Endothelial cell of hepatic sinusoid (primary cell): ENCODE measurements around the gene SLMAP.

Experiments
- in situ Hi-C: cut with HindIII; loops from 2 replicates; pipeline ENCODE4 v1.10.0; 2017; ENCODE audit warnings: low sequenced_read_pairs

Gene SLMAP, protein sequence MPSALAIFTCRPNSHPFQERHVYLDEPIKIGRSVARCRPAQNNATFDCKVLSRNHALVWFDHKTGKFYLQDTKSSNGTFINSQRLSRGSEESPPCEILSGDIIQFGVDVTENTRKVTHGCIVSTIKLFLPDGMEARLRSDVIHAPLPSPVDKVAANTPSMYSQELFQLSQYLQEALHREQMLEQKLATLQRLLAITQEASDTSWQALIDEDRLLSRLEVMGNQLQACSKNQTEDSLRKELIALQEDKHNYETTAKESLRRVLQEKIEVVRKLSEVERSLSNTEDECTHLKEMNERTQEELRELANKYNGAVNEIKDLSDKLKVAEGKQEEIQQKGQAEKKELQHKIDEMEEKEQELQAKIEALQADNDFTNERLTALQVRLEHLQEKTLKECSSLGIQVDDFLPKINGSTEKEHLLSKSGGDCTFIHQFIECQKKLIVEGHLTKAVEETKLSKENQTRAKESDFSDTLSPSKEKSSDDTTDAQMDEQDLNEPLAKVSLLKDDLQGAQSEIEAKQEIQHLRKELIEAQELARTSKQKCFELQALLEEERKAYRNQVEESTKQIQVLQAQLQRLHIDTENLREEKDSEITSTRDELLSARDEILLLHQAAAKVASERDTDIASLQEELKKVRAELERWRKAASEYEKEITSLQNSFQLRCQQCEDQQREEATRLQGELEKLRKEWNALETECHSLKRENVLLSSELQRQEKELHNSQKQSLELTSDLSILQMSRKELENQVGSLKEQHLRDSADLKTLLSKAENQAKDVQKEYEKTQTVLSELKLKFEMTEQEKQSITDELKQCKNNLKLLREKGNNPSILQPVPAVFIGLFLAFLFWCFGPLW

DNA sequence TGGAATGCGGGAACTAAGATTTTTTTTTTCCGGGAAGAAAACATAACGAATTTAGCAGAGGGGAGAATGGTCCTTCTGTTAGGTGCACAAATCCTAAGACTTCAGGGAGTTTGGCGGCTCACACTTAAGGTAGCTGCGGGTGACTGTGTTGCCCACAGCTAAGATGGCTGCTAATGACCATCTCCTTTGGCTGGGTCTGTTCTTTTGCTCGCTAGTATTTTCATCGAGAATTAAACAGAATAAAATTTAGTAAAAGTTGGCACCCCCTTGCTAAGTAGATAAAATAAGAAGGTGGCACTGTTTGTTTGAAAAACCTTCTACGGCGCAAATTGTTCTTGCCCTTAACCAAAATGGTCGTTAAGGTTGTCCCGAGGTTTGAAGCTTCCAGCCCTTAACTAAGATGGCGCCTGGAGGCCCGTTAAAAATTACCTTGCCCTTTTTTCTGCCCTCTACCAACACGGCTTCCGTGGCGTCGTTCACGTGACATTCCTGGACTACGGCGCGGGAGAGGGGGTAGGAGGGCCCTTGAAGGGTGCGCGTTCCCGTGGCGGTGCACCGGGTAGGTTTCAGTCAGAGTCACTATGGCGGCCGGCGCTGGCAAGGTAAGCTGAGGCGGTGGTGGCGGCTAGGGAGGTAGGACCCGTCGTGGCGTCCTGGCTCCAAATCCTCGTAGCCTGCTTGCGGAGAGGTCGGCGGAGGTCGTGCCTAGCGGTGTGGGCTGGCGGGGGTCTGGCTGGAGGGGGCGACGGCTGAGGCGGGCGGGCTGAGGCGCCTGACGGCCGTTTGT, at the start of gene SLMAP:
Gene SLMAP, plus strand, starts transcription at position 569 of the 787 bp plus-strand sequence. CDS start 1,343 bp downstream, outside the sequence.
- in situ Hi-C loops: loop anchor here (10.0 kb wide), 1 partner anchor 59 kb away; no protein-coding TSS in a partner anchor

DNA sequence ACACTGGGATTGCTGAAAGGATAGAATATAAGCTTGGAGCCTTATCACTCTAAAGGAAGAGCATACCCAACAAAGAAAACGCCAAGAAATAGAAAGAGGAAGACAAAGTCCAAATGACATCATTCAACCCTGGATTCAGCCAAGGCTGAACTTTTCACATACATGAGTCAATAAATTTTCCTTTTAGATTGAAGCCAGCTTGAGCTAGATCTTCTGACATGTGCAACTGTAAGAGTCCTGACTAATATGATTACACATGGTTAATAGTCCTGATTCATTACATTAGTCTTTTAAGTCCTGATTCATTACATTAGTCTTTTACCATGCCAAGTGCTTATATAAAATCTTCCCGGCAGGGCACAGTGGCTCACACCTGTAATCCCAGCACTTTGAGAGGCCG, 49.6 kb upstream of the SLMAP start:
- in situ Hi-C loops: no loop called here

DNA sequence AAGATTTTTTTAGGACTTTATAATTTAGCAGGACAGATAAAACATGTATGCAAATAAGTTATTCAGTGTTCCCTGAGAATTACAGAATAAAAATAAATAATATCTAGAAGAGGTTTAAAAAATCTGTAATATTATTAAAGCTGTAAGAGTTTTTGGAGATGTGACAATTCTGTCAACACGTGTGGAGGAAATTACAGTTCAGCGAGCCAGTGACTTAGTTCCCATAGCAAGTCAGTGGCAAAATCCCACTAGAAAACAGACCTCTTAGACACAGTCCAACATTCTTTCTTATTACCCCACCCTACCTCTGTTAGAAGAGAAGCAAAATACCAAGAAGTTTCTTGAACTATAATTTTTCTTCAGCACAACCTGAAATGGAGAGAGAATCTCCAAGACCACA, 47.1 kb upstream of the SLMAP start:
- in situ Hi-C loops: no loop called here

DNA sequence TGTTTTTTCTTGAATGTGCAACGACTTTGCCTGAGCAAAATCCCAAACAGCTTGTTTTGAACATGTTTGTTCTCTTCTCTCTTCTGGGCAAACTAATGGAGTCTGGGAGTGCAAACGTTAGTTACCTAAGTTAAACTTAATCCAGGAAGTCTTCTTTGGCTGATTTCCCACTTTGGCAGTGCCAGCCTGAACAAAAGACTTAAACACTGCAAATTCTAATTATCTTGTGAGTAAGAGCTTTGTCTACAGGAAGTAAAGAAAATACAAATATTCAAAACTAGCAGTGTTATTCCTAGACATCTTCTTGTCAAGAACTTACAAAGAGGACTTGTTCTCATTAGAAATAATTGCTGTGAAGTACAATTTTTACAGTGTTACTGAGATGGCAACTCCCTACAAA, 46.5 kb upstream of the SLMAP start:
- in situ Hi-C loops: no loop called here

DNA sequence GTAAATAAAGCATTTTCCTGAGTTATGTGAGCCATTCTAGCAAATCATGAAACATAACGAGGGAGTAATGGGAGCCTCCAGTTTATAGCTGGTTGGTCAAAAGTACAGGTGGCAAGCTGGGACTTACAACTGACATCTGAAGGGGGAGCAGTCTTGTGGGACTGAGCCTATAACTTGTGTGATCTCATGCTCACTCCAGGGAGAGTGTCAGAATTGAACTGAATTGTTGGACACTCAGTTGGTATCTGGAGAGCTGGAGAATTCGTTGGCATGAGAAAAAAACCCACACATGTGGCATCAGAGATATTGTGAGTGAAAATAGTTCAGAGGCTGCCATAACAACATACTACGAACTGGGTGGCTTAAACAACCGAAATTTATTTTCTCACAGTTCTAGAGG, 40.4 kb upstream of the SLMAP start:
- in situ Hi-C loops: no loop called here

DNA sequence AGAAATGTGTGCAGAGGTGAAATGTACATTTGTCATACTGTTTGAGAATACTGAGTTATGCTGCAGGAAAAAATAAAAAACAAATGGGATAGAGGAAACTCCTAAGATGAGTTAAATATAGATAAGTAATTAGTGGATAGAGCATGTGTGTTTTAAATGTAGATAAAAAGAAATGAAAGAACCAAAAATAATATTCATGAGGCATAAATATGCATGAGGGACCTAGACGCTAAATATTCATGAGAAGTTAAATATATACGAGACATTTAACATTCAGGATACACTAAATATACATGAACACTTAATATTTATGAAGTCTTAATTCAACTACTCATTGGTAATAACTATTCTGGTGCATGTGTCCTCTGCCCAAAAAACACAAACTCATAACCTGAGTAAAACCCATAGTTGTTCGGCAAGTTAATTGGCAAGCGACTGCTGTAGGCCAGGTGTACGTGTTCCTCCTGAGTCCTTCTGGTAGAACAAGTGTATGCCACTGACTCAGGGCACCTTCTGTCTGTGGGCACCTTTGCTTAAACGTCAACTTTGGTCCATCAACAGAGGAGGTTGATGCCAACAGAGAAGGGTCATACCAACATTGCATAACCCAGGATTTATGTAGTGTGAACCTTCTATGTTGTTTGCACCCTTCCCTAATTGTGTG, 38.8 kb upstream of the SLMAP start:
- in situ Hi-C loops: no loop called here

DNA sequence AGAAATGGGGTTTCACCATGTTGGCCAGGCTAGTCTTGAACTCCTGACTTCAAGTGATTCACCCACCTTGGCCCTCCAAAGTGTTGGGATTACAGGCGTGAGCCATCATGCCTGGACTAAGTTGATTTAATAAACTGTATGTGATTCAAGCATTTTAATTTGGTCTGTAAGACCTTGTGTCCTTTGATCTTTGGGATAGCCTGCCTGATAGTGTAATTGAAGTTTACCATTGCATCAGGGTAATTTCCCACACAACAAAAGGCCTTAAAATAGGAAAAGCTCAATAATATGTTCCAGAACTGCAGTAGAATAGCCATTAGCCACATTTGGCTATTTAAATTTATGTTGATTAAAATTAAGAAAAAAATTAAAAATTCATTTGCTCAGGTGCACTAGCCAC, 38.0 kb upstream of the SLMAP start:
- in situ Hi-C loops: no loop called here

DNA sequence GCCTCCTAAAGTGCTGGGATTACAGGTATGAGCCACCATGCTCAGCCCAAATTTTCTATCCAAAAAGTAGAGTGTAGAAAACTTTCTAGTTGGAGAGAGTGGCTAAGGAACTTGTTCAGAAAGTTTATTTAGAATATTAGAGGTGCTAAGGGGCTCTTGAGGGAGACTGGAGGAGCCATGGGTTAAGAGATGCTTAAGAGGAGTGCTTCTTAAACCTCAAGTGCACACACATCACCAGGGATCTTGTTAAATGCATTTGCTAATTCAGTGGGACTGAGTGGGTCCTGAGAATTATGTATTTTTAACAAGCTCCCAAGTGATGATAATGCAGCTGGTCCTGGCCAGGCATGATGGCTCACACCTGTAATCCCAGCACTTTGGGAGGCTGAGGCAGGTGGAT, 29.7 kb upstream of the SLMAP start:
- in situ Hi-C loops: no loop called here

DNA sequence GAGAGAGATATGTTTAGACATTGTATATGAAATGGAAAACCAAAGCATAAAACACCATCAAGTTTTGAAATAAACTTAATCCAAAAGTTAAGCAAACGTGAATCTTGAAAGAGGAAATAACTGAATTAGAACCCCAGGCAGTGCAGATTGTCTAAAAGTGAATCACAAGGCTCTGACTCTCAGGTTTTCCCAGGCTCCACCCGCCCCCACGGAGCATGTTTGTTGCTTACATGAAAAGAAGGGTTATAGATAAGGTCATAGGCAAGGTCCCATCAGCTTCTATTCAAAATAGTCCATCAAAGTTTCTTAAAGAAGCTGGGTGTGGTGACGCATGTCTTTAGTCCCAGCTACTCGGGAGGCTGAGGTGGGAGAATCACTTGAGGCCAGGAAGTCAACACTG, 29.0 kb upstream of the SLMAP start:
- in situ Hi-C loops: no loop called here

DNA sequence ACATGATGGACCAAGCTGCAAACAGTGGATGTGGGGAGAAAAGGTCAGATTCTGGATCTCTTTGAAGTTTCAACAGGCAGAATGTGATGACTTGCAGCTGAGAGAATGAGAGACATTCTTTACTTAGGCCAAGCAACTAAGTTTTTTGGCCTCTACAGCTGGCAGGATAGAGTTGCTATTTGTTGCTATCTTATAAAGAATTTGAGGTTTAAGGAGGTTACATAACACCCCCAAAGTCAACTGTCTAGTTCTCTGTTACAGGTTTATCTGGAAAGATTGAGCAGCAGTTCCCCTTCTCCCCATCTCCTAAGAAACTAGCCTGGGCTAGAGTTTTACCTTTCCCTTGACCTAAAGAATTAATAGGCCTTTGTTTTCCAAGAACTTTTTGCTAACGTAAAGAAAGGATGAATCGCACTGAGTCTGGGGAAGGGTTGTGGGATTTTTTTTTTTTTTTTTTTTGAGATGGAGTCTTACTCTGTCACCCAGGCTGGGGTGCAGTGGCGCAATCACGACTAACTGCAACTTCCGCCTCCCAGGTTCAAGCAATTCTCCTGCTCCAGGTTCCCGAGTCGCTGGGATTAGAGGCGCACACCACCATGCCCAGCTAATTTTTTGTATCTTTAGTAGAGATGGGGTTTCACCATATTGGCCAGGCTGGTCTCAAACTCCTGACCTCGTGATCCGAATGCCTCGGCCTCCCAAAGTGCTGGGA, 26.6 kb upstream of the SLMAP start:
- in situ Hi-C loops: no loop called here

DNA sequence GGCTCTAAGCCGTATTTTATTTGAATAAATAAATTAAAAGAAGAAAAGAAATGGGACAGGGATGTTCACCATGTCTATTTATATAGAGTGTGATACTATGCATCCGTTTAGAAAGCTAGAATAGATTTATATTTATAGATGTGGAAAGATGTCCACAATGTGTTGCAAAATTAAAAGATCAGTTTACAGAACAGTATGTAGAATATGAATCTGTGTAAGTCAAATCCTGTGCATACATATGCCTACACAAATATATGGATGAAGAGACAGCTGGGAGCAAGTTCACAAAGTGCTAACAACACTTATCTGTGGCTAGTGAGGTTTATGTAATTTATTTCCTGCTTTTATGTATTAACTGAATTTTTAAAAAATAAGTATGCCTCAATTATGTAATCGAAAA, 25.4 kb upstream of the SLMAP start:
- in situ Hi-C loops: no loop called here

DNA sequence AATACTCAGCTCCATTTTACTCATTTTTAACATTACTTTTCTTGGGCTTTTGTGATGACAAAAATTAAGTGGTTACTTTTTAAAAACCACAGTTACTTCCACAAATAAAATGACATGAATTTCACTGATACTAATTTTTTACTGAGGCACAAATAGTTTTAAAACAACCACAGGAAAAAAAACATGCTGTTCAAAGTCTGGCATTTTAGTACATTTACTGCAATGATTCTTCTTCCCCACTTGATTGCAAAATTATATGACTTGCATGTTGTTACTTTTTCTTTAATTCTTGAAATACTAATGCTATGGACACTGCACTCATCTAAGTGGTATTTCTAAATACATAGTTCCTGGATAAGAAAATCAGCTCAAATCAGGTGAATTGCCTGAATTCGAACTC, 24.8 kb upstream of the SLMAP start:
- in situ Hi-C loops: no loop called here

DNA sequence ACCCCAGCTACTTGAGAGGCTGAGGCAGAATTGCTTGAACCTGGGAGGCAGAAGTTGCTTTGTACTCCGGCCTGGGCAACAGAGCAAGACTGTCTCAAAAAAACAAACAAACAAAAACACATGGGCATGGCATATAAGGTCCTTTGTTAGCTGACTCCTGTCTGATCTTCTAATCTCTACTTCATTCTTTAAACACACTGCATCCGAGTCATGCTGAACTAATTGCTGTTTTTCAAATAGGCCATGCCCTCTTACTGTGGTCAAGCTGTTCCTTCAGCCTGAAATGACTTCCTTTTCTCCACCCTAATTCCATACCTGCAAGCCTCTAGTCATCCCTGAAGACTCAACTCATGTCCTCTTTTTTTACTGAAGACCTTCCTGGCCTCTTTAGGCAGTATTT, 22.3 kb upstream of the SLMAP start:
- in situ Hi-C loops: no loop called here

DNA sequence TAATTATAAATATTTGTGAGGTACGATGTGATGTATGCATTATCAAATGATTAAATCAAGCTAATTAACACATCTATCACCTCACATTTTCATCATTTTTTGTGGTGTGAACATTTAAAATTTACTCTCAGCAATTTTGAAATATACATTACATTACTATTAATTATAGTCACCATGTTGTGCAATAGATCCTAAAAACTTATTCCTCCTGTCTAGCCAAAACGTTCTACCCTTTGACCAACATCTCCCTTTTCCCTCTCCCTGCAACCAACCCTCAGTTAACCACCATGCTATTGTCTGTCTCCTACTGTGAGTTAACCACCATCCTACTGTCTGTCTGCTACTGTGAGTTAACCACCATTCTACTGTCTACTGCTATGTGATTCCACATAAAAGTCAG, 20.7 kb upstream of the SLMAP start:
- in situ Hi-C loops: no loop called here

DNA sequence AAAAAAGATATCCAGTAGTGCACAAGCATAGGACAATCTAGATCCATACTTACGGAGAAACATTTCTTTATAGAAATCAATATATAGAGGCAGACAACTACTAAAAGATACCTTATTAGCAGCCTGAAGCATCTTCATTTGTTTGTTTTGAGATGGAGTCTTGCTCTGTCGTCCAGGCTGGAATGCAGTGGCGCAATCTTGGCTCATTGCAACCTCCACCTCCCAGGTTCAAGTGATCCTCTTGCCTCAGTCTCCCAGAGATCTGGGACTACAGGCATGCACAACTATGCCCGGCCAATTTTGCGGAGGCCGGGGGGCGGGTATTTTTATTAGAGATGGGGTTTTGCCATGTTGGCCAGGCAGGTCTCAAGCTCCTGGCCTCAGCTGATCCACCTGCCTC, 18.3 kb upstream of the SLMAP start:
- in situ Hi-C loops: no loop called here

DNA sequence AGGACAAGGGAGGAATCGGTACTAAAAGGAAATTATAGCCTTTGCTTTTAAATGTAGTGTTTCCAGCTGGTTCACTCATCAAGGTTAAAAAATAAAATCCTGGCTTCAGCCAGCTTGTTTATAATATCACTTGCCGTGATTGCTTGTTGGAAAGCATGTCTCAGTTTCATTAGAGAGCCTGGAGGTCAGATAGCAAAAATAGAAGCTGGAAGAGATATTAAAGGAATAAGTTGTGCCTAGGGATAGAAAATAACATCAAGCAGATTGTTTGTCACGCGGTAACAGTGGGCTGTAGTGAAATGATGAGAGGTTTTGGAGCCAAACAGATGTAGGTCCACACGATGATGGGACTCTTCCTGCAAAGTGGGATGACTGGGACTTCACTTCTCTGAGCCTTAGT, 17.7 kb upstream of the SLMAP start:
- in situ Hi-C loops: no loop called here

DNA sequence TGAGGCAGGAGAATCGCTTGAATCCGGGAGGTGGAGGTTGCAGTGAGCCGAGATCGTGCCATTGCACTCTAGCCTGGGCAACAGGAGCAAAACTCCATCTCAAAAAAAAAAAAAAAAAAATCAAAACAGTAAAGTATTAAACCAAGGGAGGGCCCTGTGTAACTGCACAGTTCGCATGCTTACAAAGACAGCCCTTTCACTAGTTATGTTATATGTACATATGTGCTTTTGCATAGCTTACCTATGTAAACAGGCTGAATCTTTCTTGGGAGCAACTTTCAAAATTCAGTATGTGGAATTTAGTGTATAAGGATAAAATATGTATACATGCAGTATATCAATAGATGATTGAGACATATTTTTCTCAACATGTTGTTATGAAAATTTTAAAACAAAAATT, 16.1 kb upstream of the SLMAP start:
- in situ Hi-C loops: no loop called here

DNA sequence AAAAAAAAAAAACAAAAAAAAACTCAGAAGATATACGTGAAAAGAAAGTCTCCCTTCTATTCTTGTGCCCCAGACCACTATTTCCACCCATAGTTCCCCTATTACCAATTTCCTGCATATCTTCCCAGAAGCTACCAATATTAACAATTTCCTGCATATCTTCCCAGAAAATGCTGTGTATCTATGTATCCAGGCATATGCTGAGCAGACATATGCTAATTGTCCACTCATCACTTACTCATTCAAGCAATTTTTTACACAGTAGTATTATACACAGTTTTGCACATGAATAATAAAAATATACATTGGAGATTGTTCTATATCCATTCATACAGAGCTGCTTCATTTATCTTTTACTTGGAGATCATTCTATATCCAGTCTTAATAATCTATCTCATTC, 12.6 kb upstream of the SLMAP start:
- in situ Hi-C loops: no loop called here

DNA sequence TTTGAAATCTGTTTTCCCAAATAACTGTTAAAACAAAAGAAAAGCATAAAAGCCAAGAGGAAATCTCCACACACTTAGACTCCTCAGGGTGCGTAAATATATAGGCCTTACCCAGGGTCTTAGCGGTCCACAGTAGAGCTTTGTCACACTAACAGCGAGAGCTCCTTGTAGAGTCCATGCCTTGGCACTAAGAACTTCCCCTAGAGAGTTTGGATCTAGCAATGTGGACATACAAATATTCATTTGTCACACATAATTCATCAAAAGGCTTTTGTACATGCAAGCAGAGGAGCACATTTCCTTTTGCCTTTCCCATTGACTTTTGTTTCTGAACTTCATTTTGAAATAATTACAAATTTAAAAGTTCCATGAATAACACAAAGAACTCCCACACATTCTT, 11.0 kb upstream of the SLMAP start:
- in situ Hi-C loops: no loop called here
